Skeletal muscle cell (primary cell): ENCODE results near the gene ZNF765.
"Not testable (repeated sequence)": the region's sequence is repeated elsewhere in the genome, so short reads cannot be mapped to it uniquely, and the experiment has no call there.

Source experiments
- DNase-seq: peaks from one replicate; pipeline ENCODE4 v3.0.0-alpha.2; 2010; ENCODE audit warnings: low read depth
- H3K4me3 ChIP-seq: 2 replicates; pipeline ENCODE4 v1.5.1; 2011; ENCODE audit warnings: low read depth, mild to moderate bottlenecking, control low read depth, low read length, moderate library complexity

Gene ZNF765

GRCh38 chr19:53409505-53410204 is 14.7 kb downstream of the ZNF765 start:
- H3K4me3 ChIP-seq: no peak overlapping the region
- no peak for DNase-seq

DNA sequence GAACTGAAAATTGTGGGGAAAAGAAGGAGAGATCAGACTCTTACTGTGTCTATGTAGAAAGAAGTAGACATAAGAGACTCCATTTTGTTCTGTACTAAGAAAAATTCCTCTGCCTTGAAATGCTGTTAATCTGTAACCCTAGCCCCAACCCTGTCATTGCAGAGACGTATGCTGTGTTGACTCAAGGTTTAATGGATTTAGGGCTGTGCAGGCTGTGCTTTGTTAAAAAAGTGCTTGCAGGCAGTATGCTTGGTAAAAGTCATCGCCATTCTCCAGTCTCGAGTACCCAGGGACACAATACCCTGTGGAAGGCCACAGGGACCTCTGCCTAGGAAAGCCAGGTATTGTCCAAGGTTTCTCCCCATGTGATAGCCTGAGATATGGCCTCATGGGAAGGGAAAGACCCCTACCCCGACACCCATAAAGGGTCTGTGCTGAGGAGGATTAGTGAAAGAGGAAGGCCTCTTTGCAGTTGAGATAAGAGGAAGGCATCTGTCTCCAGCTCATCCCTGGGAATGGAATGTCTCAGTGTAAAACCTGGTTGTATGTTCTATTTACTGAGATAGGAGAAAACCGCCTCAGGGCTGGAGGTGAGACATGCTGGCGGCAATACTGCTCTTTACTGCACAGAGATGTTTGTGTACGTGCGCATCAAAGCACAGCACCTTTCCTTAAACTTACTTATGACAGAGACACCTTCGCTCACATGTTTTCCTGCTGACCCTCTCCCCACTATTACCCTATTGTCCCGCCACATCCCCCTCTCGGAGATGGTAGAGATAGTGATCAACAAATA is 25.8 kb downstream of the ZNF765 start:
- not testable (repeated sequence) for DNase-seq

GRCh38 chr19:53422551-53422950 is 27.6 kb downstream of the ZNF765 start:
- no peak overlapping the region for H3K4me3 ChIP-seq
- DNase-seq: no peak

More for the DNA sequence above, 25.8 kb downstream of the ZNF765 start:
- not testable (repeated sequence) for H3K4me3 ChIP-seq

DNA sequence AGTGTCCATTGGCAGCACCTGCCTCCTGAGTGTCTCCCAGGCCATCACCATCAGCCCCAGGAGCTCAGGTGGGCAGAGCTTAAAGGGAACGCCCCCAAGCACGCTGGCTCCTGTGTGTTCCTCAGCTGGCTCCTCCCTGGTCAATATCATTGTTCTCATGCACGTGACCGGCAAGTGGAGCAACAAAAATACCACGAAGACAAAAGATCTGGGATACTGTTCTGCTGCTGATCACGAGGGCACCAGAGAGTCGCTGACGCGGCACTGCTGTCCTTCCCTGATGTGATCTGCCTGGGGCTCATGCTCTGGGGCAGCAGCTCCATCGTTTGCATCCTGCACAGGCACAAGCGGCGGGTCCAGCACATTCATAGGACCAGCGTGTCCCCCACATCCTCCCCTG is 28.1 kb downstream of the ZNF765 start:
- not testable (repeated sequence) for H3K4me3 ChIP-seq, DNase-seq

GRCh38 chr19:53423680-53424079 is 28.7 kb downstream of the ZNF765 start:
- not testable (repeated sequence) for H3K4me3 ChIP-seq, DNase-seq

DNA sequence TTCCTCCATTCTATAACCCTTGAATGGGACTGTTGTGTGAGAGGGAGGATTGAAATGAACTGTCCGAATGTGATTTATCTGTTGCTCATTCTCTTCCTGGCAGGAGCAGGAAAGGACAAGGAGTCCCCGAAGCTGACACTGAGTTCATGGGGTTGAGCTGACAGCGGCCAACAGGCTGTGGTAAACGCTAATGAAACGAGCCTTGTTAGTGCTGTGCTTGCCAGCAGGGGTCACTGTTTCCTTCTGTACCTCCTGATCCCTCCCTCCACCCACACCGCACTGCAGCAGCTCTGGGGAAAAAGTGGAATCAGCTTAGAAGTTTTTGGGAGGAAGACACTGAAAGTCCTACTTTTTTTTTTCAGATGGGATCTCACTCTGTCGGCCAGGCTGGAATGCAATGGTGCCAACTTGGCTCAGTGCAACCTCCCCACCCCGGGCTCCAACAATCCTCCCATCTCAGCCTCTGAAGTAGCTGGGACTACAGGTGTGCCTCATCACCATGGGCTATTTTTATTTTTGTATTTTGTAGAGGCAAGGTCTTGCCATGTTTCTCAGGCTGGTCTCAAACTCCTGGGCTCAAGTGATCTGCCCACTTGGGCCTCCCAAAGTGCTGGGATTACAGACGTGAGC is 30.1 kb downstream of the ZNF765 start:
- H3K4me3 ChIP-seq: no peak overlapping the region
- DNase-seq: peak; percentile 21

- DNase-seq: peak; percentile 35
Measured at GRCh38 chr19:53431399-53432087, 36.6 kb downstream of the ZNF765 start, which contains the start of gene ZNF761. Gene ZNF761, plus strand, starts transcription at chr19:53431984. Its CDS starts 15,285 bp downstream, at chr19:53447269.

GRCh38 chr19:53432088-53432661 is 37.2 kb downstream of the ZNF765 start:
- no peak for DNase-seq
- H3K4me3 ChIP-seq: peak overlapping the region; percentile 82

More at GRCh38 chr19:53431399-53432087, 36.6 kb downstream of the ZNF765 start, which contains the start of gene ZNF761:
- peak within 1 kb of the TSS; percentile 82 for H3K4me3 ChIP-seq

DNA sequence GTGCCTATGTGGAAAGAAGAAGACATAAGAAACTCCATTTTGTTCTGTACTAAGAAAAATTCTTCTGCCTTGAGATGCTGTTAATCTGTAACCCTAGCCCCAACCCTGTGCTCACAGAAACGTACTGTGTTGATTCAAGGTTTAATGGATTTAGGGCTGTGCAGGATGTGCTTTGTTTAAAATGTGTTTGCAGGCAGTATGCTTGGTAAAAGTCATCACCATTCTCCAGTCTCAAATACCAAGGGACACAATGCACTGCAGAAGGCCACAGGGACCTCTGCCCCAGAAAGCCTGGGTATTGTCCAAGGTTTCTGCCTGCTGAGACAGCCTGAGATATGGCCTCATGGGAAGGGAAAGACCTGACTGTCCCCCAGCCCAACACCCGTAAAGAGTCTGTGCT is 48.9 kb downstream of the ZNF765 start:
- not testable (repeated sequence) for H3K4me3 ChIP-seq, DNase-seq

- not testable (repeated sequence) for H3K4me3 ChIP-seq, DNase-seq
Measured at GRCh38 chr19:53447196-53447595, 52.2 kb downstream of the ZNF765 start.

DNA sequence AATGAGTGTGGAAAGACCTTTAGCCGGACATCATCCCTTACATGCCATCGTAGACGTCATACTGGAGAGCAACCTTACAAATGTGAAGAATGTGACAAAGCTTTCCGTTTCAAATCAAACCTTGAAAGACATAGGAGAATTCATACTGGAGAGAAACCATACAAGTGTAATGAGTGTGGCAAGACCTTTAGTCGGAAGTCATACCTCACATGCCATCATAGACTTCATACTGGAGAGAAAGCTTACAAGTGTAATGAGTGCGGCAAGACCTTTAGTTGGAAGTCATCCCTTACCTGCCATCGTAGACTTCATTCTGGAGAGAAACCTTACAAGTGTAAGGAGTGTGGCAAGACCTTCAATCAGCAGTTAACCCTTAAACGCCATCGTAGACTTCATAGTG is 60.9 kb downstream of the ZNF765 start:
- H3K4me3 ChIP-seq: no peak overlapping the region
- no peak for DNase-seq

GRCh38 chr19:53460131-53460721 is 65.3 kb downstream of the ZNF765 start:
- DNase-seq: not testable (repeated sequence)

GRCh38 chr19:53461866-53462265 is 66.9 kb downstream of the ZNF765 start:
- no peak for DNase-seq
- H3K4me3 ChIP-seq: no peak overlapping the region

More at GRCh38 chr19:53460131-53460721, 65.3 kb downstream of the ZNF765 start:
- not testable (repeated sequence) for H3K4me3 ChIP-seq

DNA sequence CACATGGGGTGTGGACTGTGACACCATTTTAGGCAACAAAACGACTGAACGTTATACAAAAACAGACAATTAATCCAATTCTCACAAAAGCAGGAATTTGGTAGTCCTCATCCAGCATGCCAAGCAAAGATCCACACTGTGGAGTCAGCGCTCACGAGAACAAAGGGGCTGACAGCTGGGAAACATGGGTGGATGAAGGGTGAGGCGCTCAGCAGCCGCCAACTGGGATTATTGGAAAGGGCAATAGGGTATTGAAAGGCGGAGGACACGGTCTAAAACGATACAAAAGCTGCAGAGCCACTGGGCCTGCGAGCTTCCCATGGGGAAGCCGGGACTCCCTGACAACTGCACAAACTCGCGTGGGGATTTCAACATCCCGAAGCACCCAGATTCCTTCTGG is 67.9 kb downstream of the ZNF765 start:
- no peak overlapping the region for H3K4me3 ChIP-seq
- no peak for DNase-seq

- H3K4me3 ChIP-seq: no peak overlapping the region
- peak; percentile 5 for DNase-seq
Measured at GRCh38 chr19:53463263-53463662, 68.3 kb downstream of the ZNF765 start.

DNA sequence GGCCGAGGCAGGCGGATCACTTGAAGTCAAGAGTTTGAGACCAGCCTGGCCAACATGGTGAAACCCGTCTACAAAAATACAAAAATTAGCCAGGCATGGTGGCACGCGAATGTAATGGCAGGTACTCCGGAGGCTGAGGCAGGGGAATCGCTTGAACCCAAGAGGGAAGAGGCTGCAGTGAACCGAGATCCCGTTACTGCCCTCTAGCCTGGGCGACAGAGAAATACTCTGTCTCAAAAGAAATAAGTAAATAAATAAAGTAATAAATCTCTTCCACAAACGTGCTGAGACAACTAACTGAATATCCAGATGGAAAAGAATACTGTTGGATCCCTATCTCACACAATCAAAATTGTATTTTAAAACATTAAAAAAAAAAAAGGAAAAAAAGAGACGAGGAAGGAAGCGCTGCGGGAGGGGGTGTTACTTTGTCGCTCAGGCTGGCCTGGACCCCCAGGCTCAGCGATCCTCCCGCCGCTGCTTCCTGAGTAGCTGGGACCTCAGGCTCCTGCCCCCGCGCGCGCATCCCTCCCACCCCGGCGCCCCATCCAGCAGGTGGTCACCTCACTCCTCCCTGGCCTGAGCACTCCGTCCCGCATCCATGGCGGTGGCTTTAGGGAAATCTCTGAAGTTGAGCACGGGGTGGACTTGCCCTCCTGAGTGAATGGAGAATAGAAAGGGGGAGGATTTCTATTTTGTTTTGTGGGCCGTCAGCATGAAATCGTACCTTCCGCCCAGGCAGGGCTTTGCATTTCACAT is 72.0 kb downstream of the ZNF765 start:
- DNase-seq: no peak
- peak overlapping the region; percentile 72 for H3K4me3 ChIP-seq

DNA sequence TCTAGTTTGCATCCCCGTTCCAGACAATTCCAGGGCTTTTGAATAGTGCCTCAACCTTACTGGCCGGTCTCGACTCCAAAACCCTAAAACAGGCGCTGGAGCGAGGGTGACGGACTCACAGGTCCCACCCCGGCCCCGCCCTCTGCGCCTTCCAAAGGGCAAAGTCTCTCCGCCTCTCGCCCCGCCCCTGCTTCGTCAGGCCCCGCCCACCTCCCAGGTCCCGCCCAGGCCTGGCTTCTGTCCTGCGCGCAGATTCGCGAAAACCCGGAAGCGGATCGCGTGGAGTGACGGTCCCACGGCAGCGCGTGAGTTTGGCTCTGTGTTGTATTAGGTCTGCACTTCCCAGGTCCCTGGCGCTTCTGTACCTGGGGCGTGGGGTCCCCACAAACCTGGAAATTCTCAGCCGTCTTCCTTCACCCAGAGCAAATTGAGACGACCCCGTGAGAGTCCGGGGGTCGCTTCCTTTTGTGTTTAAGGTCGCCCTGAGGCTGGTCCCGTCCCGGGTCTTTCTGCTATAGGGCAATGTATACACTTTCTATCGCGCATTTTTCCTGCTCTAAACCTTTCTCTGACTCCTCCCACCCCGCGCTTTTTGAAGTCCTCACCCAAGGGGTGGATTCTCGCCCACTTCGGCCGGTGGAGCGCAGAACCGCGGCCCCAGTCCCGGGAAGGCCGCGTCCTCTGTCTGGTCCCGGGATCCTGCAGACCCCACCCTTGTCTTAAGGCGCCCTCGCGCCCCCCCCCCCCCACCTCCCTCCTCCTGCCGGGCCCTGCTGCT is 72.7 kb downstream of the ZNF765 start, which contains the start of gene ZNF813:
Gene ZNF813, plus strand, starts transcription at position 249 of the 778 bp plus-strand sequence. CDS start 16,090 bp downstream, outside the sequence.
- DNase-seq: peak; percentile 36
- H3K4me3 ChIP-seq: peak within 1 kb of the TSS; percentile 72
